SJSA1 (cell line): ENCODE measurements around the gene PITPNC1. TPM values are rescaled to one million over a fixed set of nuclear protein-coding genes. Genes with fewer than 3 reads are reported as not detected.
"Not testable (repeated sequence)": the region's sequence is repeated elsewhere in the genome, so short reads cannot be mapped to it uniquely, and the experiment has no call there.

Experiments
- DNase-seq, 2 experiments: peaks; one replicate each; pipeline ENCODE4 v3.0.0-alpha.2; 2015 to 2020; ENCODE audit warnings: low spot score in 2 of 2, low read depth in 1 of 2
- H3K27ac ChIP-seq: fragments of 250-450 bp; sonication (Bioruptor Pico); 2 replicates; pipeline ENCODE4 v1.5.1; 2020; ENCODE audit warnings: mild to moderate bottlenecking, moderate library complexity
- H3K27me3 ChIP-seq: fragments of 250-450 bp; sonication (Bioruptor Pico); replicated peaks from 2 replicates; pipeline ENCODE4 v1.5.1; 2020; ENCODE audit warnings: mild to moderate bottlenecking, moderate library complexity
- H3K36me3 ChIP-seq: fragments of 250-450 bp; sonication (Bioruptor Pico); 2 replicates; pipeline ENCODE4 v1.5.1; 2020; ENCODE audit warnings: mild to moderate bottlenecking
- H3K4me1 ChIP-seq: fragments of 250-450 bp; sonication (Bioruptor Pico); replicated peaks from 2 replicates; pipeline ENCODE4 v1.6.1; 2021; ENCODE audit warnings: mild to moderate bottlenecking
- H3K4me3 ChIP-seq: fragments of 250-450 bp; sonication (Bioruptor Pico); 2 replicates; pipeline ENCODE4 v1.5.1; 2020; ENCODE audit warnings: mild to moderate bottlenecking
- H3K9me3 ChIP-seq: fragments of 250-450 bp; sonication (Bioruptor Pico); replicated peaks from 2 replicates; pipeline ENCODE4 v1.5.1; 2020; ENCODE audit warnings: mild to moderate bottlenecking
- total RNA-seq: library from RNA; depleted of rRNA; stranded (reverse); fragments of >200 nt; shearing (Covaris generic); gene quantifications from 2 replicates; pipeline ENCODE4 v1.2.3, GENCODE V29; 2014

The PITPNC1 gene
- total RNA-seq, 1 experiment from 2014 or later = 9.1 TPM

DNA sequence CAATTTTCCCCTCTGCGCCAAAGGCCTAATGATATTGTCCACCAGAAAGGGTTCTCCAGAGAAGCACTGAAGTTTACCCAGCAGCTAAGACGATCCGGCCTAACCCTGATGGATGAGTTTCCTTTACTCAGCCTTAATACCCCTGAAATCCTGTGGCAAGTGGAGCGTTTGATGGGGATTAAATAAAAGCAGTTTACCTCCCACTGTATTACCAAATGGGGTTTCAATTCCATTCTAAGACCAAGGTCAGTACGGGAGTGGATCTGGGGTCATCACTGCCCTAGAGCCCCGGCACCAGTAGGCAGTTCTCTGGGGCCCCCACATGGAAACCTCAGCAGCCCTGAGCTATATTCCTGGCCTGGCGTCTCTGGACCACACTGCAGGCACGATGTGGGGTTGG is 243.6 kb downstream of the PITPNC1 start:
- Histone ChIP-seq H3K4me3 (no peak overlapping the region), H3K9me3 (no peaks in the 10 kb centered on the region; the same call in 1 of the 2 replicates), H3K27ac (no peak overlapping the region), H3K36me3 (no peaks in the 10 kb centered on the region), H3K27me3 (no peaks in the 10 kb centered on the region), H3K4me1 (no peaks in the 10 kb centered on the region)
- no peak for DNase-seq

DNA sequence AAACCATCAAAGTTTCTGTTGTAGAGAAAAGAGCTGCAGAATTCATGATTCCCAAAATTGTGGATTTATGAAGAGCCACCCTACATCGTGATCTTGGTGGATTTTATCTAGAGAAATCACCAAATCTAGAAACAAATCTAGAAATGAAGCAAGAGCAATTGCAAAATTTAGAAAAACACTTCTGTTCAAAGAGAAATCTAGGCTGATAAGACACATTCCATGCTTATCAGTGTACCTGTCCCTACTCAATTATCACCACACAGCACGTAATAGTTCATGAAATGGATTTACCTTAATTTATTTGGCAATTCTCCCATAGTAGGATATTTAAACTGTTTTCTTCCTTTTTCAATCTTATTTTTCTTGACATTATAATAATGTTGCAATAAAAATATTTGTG is 246.7 kb downstream of the PITPNC1 start:
- Histone ChIP-seq H3K9me3 (no peaks in the 10 kb centered on the region), H3K27me3 (no peaks in the 10 kb centered on the region), H3K36me3 (no peaks in the 10 kb centered on the region), H3K4me1 (no peaks in the 10 kb centered on the region), H3K27ac (no peak overlapping the region), H3K4me3 (no peak overlapping the region)
- no peak for DNase-seq

DNA sequence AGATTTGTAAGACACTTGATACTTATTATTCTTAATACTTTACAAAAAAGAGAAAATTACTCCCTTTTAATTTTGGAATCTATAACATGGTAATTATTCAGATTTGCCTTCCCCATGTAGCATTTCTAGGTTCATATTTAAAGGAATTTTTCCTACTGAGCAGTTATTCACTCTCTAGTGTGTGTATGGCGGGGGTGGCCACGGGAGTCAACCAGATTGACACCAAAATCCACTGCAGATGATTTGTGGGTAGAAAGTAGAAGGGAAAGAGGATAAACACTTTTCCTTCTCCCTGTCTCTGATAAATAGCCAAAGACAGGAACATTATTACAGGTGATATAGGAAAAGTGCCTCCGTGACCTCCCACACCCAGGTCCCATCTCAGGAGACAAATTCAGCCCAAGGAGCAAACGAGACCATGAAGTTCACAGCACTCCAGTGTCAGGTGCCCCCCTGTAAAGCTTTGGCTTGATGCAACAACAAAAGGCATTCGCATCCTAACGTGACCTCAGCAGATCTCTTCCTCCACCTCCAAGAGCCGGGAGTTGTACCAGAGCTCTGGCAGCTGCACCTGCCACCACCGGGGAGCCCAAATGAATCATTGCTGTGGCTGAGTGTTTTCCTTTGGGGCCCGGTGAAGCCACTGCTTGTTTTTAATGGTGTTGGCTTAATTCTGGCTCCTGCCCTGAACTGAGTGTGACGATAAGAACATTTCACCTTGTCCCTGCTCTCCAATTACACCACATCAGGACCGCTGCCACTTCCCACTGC is 248.0 kb downstream of the PITPNC1 start:
- Histone ChIP-seq H3K4me1 (no peaks in the 10 kb centered on the region), H3K27ac (no peak overlapping the region), H3K36me3 (no peaks in the 10 kb centered on the region), H3K4me3 (no peak overlapping the region), H3K27me3 (no peaks in the 10 kb centered on the region), H3K9me3 (no peaks in the 10 kb centered on the region)
- no peak for DNase-seq

DNA sequence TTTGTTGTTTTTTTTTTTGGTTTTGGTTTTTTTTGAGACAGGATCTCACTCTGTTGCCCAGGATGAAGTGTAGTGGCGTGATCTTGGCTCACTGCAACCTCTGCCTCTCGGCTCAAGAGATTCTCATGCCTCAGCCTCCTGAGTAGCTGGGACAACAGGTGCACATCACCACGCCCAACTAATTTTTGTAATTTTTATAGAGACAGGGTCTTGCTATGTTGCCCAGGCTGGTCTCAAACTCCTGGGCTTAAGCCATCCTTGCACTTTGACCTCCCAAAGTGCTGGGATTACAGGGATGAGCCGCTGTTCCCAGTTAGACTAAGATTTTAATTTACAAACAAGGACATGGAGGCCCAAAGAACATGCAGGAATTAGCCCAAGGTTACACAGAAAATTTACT is 248.9 kb downstream of the PITPNC1 start:
- H3K36me3 ChIP-seq = no peaks in the 10 kb centered on the region
- H3K9me3 ChIP-seq = no peaks in the 10 kb centered on the region
- no peak for DNase-seq
- H3K4me3 ChIP-seq = no peak overlapping the region
- H3K4me1 ChIP-seq = no peaks in the 10 kb centered on the region
- no peaks in the 10 kb centered on the region for H3K27me3 ChIP-seq
- H3K27ac ChIP-seq = no peak overlapping the region

DNA sequence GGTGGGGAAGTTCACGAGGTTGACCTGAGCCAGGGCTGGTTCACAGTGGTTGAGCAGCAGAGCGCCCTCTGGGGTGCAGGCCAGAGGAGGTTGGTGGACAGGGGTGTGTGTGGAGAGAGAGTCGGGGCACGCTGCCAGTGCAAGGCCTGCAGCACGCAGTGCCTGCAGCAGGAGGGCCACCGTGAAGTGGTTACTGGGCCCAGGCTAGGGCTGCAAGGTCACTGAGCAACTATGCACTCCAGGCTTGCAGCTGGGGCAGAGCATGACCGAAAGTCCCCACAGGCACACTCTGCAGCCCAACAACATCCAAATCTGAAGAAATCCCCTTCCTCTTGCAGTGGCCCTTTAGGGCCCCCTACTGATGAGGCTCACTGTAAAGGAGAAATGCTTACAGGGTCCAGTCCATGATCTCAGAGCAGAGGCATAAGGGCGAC is 251.5 kb downstream of the PITPNC1 start:
- no peak overlapping the region for H3K27ac ChIP-seq
- H3K4me3 ChIP-seq = no peak overlapping the region
- DNase-seq = no peak
- no peaks in the 10 kb centered on the region for H3K27me3 ChIP-seq
- no peaks in the 10 kb centered on the region for H3K9me3 ChIP-seq
- no peaks in the 10 kb centered on the region for H3K4me1 ChIP-seq
- no peaks in the 10 kb centered on the region for H3K36me3 ChIP-seq

DNA sequence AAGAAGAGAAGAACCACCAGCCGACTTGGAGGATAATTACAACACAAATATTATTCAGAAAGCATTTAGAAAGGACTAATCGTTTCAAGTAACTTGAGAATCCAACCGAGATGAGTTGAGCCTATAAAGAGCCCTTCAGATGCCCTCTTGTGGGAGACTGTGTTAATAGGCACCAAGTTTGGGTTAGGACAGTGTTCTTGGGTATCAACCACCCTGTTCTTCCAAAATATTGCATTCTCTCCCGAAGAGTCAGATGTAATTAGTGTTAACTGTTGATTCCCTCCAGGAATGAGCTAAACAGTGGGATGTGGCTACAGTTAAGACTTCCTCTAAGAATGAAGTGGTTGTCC is 252.9 kb downstream of the PITPNC1 start:
- Histone ChIP-seq H3K4me3 (no peak overlapping the region), H3K27me3 (no peaks in the 10 kb centered on the region), H3K9me3 (no peaks in the 10 kb centered on the region), H3K4me1 (no peaks in the 10 kb centered on the region), H3K36me3 (no peaks in the 10 kb centered on the region), H3K27ac (no peak overlapping the region)
- peak in 1 of 2 experiments; percentile 32 for DNase-seq

DNA sequence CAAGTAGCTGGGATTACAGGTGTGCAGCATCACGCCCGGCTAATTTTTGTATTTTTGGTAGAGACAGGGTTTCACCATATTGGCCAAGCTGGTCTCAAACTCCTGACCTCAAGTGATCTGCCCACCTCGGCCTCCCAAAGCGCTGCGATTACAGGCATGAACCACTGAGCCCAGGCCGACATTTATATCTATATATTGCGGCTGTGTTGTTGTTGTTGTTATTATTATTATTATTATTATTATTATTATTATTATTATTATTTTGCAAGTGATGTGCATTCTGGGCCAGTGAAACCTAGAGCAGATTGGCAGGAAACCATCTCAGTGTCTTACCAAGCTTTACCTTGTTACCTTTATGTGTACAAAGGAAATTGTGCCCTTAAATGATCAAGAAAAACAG is 253.8 kb downstream of the PITPNC1 start:
- not testable (repeated sequence) for H3K36me3 ChIP-seq, H3K4me1 ChIP-seq, H3K4me3 ChIP-seq, DNase-seq, H3K27me3 ChIP-seq, H3K9me3 ChIP-seq, H3K27ac ChIP-seq

DNA sequence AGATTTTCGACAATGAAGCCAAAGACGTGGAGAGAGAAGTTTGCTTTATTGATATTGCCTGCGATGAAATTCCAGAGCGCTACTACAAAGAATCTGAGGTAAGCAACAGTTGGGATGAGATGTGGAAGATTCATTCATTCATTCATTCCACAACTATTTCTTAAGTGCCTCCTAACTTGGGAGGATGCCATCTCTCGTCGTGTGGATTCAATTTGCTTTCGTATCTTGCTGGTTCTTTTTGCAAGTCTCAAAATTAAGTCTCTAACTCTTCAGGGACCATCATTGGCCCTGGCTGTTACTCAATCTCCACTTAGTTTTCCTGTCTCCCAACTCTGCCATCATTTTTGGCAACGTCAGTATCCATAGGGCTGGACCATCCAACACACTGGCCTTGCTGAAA is 255.1 kb downstream of the PITPNC1 start:
- no peak for DNase-seq
- H3K27ac ChIP-seq = no peak overlapping the region
- no peaks in the 10 kb centered on the region for H3K27me3 ChIP-seq
- no peaks in the 10 kb centered on the region for H3K36me3 ChIP-seq
- no peaks in the 10 kb centered on the region for H3K4me1 ChIP-seq
- H3K9me3 ChIP-seq = no peaks in the 10 kb centered on the region
- no peak overlapping the region for H3K4me3 ChIP-seq

DNA sequence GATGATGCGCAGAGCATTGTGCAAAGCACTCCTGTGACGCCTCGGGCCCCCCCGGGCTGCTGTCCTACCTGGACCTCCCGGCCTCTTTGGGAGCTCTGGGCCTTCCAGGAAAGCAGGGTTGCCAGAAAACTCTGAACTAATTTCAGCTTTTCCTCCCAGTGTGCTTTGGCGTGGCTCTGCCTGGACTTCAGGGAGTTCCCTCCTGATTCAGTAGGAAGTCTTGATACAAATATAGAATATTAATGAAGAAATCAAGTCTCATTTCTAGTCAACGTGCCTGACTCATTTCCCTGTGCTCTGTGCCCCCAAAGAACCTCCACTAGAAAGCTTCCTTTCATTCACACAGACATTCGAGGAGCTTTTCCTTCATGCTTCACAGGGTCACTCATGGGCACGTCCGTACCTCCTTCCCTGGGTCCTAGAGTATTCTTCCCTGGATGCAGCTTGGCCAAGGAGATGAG is 256.7 kb downstream of the PITPNC1 start:
- Histone ChIP-seq H3K4me1 (no peaks in the 10 kb centered on the region), H3K4me3 (no peak overlapping the region), H3K27me3 (no peaks in the 10 kb centered on the region), H3K9me3 (no peaks in the 10 kb centered on the region), H3K27ac (no peak overlapping the region), H3K36me3 (no peaks in the 10 kb centered on the region)
- no peak for DNase-seq

DNA sequence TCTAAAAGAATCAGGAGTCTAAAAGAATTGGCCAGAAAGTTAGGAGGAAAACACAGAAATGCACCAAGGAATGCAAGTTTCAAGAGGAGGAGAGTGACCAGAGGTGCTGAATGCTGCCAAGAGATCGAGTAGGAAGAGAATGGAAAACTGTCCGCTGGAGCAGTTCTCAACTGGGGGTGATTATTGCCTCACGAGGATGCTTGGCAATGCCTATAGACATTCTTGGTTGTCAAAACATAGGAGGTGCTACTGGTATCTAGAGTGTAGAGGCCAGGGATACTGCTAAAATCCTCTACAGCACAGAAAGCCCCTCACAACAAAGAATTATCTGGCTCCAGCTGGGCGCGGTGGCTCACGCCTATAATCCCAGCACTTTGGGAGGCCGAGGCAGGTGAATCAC is 258.6 kb downstream of the PITPNC1 start:
- Histone ChIP-seq H3K36me3 (no peaks in the 10 kb centered on the region), H3K4me3 (no peak overlapping the region), H3K9me3 (no peaks in the 10 kb centered on the region), H3K4me1 (no peaks in the 10 kb centered on the region), H3K27me3 (no peaks in the 10 kb centered on the region), H3K27ac (no peak overlapping the region)
- no peak for DNase-seq

DNA sequence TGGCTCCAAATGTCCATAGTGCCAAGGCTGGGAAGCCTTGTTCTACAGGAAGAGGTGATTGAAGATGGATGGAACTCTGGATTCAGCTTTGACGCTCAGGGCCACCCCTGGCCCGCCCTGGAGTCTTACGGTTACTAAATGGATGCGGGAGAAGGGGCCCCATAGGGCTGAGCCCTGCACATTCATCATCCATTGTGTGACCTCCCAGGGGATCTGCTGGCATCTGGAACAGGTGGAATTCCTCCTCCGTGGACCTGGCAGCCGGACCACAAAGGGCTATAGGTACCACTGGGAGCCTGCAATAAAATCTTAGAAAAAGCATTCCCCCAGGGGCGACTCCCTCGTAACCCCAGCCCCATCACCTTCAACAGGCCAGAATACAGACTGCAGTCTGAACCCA is 259.2 kb downstream of the PITPNC1 start:
- no peak overlapping the region for H3K27ac ChIP-seq
- H3K36me3 ChIP-seq = no peaks in the 10 kb centered on the region
- DNase-seq = no peak
- no peaks in the 10 kb centered on the region for H3K9me3 ChIP-seq
- no peak overlapping the region for H3K4me3 ChIP-seq
- no peaks in the 10 kb centered on the region for H3K4me1 ChIP-seq
- H3K27me3 ChIP-seq = no peaks in the 10 kb centered on the region

DNA sequence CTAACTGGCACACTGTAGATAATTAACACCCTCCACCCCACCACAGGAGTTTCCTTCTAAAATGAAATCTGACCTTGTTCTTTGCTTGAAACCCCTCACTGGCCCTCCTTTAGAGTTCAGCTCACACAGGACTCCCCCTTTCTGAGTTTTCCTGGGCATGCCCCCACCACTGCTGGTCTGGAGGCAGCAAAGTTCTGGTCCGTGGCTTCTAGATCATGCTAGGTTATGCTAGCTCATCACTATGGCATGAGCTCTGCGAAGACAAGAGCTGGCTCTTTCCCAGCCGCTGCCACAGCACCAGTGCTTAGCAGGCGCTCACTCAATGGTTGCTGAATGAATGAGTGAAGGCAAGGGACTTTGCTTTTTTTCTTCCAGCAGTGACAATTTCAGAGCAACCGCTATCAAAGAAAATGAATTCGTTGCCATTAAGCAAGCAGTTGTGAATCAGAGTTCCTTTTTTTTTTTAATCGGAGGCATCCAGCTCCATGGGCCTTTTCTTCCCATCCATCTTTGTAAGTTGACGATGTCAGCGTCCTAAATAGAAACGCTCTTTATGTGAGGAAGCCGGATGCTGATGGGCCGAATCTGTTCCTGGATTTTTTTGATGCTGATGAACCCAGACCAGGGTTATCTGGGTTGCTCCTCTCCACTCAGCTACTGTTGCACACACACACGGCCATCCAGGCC is 259.9 kb downstream of the PITPNC1 start:
- Histone ChIP-seq H3K27me3 (no peaks in the 10 kb centered on the region), H3K4me1 (no peaks in the 10 kb centered on the region), H3K27ac (no peak overlapping the region), H3K4me3 (no peak overlapping the region), H3K36me3 (no peaks in the 10 kb centered on the region), H3K9me3 (no peaks in the 10 kb centered on the region)
- DNase-seq = no peak

DNA sequence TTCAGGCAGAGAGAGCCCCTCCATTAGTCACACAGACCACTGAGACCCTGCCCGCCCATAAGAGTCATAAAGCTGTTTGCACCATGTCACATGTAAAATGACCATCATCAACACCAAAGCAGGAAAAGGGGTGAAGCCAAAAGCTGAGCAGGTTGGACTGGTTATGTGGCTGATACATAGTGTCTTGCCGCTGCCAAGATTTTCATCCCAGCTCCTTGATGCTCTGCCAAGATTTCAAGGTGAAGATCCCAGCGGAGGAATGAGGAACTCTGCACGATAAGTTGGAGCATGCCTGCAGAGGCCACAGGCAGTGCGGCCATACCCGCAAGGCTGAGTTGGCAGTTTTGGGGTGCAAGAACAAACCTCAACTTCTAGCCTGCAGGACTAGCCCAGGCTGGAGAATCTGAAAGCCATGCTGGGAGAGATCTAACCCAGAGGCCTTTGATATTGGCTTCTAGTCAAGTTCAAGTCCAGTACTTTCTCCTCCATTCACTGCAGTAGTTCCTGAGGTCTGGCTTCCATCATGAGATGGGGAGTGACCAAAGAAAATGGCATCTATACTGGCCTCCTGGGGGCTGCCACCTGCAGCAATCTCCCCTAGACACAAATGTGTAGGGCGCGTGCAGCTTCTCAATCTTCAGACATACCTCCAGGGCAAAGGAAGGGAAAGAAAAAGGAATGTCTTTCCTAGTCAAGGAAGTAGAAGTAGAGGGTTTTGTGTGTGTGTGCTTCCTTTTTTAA is 261.0 kb downstream of the PITPNC1 start:
- Histone ChIP-seq H3K4me1 (no peaks in the 10 kb centered on the region), H3K27me3 (no peaks in the 10 kb centered on the region), H3K27ac (no peak overlapping the region), H3K4me3 (no peak overlapping the region), H3K36me3 (no peaks in the 10 kb centered on the region), H3K9me3 (no peaks in the 10 kb centered on the region)
- no peak for DNase-seq

DNA sequence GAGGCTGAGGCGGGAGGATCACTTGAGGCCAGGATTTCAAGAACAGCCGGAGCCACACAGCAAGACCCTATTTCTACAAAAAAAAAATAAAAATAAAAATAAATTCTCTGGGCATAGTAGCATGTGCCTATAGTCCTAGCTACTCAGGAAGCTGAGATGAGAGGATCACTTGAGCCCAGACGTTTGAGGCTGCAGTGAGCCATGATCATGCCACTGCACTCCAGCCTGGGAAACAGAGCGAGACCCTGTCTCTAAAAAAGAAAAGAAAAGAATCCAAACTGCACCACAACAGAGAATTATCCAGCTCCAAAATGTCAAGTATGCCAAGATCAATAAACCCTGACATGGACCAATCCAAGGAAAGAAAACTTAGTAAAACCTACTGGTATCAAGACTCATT is 261.8 kb downstream of the PITPNC1 start:
- H3K27ac ChIP-seq = no peak overlapping the region
- H3K27me3 ChIP-seq = no peaks in the 10 kb centered on the region
- no peaks in the 10 kb centered on the region for H3K9me3 ChIP-seq
- DNase-seq = no peak
- H3K36me3 ChIP-seq = no peaks in the 10 kb centered on the region
- H3K4me3 ChIP-seq = no peak overlapping the region
- no peaks in the 10 kb centered on the region for H3K4me1 ChIP-seq
